SK-N-SH (cell line): ENCODE data around the gene PTPRA.

Experiments used
- CHD2 ChIP-seq: fragments of 150-350 bp; IDR thresholded peaks from 2 replicates; pipeline ENCODE4 v1.6.1; 2018; ENCODE audit warnings: low read length; ENCODE audit not compliant: partially characterized antibody
- CTCF ChIP-seq: fragments of 200-600 bp; sonication (generic); IDR thresholded peaks from 2 replicates; pipeline ENCODE4 v1.6.1; 2017; ENCODE audit warnings: antibody characterized with exemption, mild to moderate bottlenecking, moderate library complexity
- FOXJ3 ChIP-seq: sonication (generic); formaldehyde crosslinking; IDR thresholded peaks from 2 replicates; pipeline ENCODE4 v1.5.1; 2020; ENCODE audit warnings: mild to moderate bottlenecking, missing genetic modification reagents
- GABPA ChIP-seq: IDR thresholded peaks from 2 replicates; pipeline ENCODE4 v1.4.0; 2012; ENCODE audit warnings: low read depth, mild to moderate bottlenecking
- GATA2 ChIP-seq: sonication (generic); formaldehyde crosslinking; IDR thresholded peaks from 2 replicates; pipeline ENCODE4 v1.5.0; 2020; ENCODE audit warnings: mild to moderate bottlenecking, missing genetic modification reagents
- JUND ChIP-seq: IDR thresholded peaks from 2 replicates; pipeline ENCODE4 v1.4.0; 2012
- POLR2AphosphoS5 ChIP-seq: IDR thresholded peaks from 2 replicates; pipeline ENCODE4 v1.6.1; 2012; ENCODE audit warnings: low read depth, low read length
- RAD21 ChIP-seq: IDR thresholded peaks from 2 replicates; pipeline ENCODE4 v1.6.1; 2012; ENCODE audit warnings: mild to moderate bottlenecking, low read length
- RXRA ChIP-seq: IDR thresholded peaks from 2 replicates; pipeline ENCODE4 v1.4.0; 2012; ENCODE audit warnings: low read depth, mild to moderate bottlenecking, borderline replicate concordance
- TF ChIP-seq, protein P1 (sequence below): IDR thresholded peaks from 2 replicates; pipeline ENCODE4; 2012
- TF ChIP-seq, protein P2 (sequence below): IDR thresholded peaks from 2 replicates; pipeline ENCODE4 v1.6.1; 2012; ENCODE audit warnings: mild to moderate bottlenecking, low read depth, low read length, moderate library complexity

DNA sequence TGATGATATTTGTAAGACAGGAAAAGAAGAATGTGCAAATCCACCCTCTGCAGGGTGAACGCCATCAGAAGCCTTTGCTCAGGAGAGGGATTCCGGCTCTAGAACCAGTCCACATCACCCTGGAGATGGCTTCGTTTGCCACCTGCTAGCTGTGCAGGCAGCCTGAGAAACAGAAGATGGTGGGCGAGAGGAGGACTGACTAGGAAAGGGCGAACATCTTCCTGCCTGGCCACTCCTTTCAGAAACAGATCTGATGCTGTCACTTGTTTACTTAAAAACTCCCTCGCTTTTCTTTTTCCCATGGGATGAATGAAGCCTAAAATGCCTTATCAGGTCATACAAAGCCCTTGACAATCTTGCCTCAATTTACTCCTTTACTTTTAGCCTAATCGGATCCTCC is 1.2 kb downstream of the PTPRA start:
- TF ChIP-seq POLR2AphosphoS5 (no peak), CTCF (no peak), JUND (no peak), RAD21 (no peak), CHD2 (no peak), RXRA (no peak), GABPA (no peak), GATA2 (CRISPR knock-in tag) (no peak), FOXJ3 (CRISPR knock-in tag) (no peak)
- TF ChIP-seq, protein P1, sequence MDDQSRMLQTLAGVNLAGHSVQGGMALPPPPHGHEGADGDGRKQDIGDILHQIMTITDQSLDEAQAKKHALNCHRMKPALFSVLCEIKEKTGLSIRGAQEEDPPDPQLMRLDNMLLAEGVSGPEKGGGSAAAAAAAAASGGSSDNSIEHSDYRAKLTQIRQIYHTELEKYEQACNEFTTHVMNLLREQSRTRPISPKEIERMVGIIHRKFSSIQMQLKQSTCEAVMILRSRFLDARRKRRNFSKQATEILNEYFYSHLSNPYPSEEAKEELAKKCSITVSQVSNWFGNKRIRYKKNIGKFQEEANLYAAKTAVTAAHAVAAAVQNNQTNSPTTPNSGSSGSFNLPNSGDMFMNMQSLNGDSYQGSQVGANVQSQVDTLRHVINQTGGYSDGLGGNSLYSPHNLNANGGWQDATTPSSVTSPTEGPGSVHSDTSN: no peak
- TF ChIP-seq, protein P2, sequence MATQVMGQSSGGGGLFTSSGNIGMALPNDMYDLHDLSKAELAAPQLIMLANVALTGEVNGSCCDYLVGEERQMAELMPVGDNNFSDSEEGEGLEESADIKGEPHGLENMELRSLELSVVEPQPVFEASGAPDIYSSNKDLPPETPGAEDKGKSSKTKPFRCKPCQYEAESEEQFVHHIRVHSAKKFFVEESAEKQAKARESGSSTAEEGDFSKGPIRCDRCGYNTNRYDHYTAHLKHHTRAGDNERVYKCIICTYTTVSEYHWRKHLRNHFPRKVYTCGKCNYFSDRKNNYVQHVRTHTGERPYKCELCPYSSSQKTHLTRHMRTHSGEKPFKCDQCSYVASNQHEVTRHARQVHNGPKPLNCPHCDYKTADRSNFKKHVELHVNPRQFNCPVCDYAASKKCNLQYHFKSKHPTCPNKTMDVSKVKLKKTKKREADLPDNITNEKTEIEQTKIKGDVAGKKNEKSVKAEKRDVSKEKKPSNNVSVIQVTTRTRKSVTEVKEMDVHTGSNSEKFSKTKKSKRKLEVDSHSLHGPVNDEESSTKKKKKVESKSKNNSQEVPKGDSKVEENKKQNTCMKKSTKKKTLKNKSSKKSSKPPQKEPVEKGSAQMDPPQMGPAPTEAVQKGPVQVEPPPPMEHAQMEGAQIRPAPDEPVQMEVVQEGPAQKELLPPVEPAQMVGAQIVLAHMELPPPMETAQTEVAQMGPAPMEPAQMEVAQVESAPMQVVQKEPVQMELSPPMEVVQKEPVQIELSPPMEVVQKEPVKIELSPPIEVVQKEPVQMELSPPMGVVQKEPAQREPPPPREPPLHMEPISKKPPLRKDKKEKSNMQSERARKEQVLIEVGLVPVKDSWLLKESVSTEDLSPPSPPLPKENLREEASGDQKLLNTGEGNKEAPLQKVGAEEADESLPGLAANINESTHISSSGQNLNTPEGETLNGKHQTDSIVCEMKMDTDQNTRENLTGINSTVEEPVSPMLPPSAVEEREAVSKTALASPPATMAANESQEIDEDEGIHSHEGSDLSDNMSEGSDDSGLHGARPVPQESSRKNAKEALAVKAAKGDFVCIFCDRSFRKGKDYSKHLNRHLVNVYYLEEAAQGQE: no peak
